Activated CD8-positive, alpha-beta memory T cell treated with anti-CD3 and anti-CD28 coated beads, Interleukin-2, amount 50 U/mL, for 24 hours (primary cell): Measurements from ENCODE around the gene FSTL3.
"Not testable (repeated sequence)": the region's sequence is repeated elsewhere in the genome, so short reads cannot be mapped to it uniquely, and the experiment has no call there.

ENCODE experiments used
- DNase-seq: peaks from one replicate; pipeline ENCODE4 v3.0.0-alpha.2; 2020; ENCODE audit errors: extremely low read depth

FSTL3 gene

DNA sequence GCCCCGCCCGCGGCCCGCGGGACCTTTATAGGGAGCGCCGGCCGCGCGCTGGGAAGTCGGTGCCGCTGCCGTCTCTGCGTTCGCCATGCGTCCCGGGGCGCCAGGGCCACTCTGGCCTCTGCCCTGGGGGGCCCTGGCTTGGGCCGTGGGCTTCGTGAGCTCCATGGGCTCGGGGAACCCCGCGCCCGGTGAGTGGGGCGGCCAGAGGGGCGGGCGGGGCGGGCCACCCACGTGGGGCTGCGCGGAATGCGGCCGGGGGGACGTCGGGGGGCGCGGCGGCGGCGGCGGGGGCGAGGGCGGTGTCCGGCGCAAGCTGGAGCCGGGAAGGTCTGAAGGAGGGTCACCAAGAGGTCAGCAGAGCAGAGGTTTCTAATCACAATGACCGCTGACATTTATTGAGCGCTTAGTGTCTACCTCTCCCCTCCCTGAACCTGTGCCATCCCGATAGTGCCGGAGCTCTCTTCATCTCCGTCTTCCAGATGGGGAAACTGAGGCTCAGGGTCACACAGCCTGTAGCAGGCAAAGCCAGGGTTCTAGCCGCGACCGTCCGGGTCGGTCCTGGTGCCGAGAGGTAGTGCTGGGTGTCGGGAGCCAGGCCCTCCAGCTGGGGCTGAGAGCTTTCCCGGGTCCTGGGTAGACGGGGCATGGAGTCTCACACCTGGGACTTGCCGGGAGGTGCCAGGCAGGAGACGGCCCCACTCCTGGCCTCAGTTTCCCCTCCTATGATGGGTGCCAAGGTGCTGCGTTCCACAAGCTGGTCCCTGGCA is at the start of gene FSTL3:
Gene FSTL3 (plus strand): TSS at position 54 of the 767 bp plus-strand sequence. CDS start 32 bp downstream, at position 86.
- no peak for DNase-seq

DNA sequence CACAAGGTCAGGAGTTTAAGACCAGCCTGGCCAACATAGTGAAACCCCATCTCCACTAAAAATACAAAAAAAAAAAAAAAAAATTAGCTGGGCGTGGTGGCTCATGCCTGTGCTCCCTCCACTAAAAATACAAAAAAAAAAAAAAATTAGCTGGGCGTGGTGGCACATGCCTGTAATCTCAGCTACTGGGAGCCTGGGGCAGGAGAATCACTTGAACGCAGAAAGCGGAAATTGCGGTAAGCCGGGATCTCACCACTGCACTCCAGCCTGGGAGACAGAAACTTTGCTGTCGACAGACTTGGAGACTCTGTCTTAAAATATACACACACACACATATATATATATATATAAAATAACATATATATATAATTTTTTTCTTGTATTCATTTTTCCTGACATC is 49.6 kb upstream of the FSTL3 start:
- DNase-seq: not testable (repeated sequence)

DNA sequence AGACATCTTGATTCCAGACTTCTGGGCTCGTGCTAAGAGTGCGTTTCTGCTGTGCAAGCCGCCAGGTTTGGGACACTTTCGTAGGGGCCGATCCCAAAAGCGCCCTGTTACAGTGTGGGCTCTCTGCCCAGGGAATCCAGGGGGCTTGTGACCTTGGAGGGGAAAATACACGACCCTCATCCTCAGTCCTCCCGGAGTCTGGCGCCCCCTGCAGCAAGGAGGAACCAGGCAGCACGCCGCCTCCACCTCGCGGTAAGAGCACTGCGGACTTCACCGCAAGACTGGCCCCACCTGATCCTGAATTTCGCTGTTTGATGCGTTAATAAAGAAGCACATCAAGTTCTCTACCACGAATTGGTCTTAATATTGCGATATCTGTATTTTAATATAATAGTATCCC is 48.0 kb upstream of the FSTL3 start:
- no peak for DNase-seq

DNA sequence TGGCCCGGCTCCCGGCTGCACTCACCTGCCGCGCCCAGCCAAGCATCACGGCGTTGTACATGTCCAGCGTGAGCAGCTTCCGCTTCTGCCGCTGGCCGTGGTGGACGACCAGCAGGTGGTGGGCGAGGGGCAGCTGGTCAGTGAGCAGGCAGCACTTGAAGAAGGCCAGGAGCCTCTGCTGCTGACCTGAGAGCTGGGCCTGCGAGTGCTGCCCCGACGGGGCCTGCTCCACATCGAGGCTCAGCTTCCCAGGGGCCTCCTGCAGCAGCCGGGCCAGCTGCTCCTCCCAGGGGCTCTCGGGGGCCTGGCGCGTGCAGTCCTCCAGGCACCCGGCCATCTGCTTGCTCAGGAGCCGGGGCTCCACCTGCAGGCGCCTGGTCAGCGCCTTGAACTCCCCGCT is 46.7 kb upstream of the FSTL3 start:
- DNase-seq: not testable (repeated sequence)

DNA sequence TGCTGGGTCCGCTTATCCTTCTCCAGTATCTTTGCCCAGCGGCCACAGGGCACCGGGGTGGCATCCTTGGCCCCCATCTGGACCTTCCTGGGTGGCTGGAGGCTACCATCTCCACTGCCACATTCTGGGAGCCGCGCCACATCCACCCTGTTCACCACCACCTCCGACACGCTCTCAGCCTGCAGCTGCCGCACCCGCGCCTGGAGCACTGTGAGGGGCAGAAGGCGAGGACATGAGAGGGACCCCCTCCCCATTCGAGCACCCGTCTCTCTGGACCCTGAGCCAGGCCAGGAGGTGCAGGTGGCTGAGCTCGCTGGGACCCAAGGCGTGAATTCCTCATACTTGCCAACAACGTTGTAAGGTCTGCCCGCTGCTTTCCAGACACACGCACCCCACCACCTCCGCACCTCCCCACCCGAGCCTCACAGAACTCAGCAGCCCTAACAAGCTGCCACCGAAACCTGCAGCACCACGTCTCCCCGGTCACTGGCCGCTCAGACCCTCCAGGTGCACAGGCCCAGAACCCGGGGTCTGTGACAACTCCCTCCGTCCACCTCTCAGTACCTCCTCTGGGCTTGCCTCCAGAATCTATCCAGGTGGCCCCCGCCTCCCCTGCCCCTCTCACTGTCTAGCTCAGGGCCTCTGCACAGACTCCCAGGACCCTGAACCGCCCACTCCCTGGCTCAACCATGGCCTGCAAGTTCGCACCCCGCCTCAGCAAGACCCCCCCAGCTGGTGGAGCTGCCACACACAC is 46.1 kb upstream of the FSTL3 start:
- no peak for DNase-seq

DNA sequence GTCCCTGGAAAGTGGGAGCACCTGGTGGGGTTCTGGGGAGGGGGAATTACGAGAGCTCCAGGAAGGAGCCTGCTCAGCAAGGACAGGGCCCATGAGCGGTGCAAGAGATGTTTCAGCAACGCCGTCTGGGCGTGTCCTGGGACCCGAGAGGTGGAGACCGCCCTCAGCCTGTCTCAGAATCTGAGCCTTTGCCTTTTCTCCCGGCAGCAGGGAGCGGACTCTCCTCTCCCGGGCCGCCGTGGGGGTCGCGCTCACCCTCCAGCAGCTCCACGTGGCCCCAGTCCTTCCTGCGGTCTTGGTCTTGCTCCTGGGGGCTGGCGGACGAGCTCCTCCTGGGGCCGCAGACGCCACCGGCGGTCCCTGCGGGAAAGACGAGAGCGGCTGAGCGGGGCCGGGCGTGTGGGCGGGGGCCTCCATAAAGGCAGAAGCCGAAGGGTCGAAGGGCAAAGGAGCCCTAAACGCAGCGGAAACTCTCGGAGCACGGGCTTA is 43.6 kb upstream of the FSTL3 start:
- no peak for DNase-seq

DNA sequence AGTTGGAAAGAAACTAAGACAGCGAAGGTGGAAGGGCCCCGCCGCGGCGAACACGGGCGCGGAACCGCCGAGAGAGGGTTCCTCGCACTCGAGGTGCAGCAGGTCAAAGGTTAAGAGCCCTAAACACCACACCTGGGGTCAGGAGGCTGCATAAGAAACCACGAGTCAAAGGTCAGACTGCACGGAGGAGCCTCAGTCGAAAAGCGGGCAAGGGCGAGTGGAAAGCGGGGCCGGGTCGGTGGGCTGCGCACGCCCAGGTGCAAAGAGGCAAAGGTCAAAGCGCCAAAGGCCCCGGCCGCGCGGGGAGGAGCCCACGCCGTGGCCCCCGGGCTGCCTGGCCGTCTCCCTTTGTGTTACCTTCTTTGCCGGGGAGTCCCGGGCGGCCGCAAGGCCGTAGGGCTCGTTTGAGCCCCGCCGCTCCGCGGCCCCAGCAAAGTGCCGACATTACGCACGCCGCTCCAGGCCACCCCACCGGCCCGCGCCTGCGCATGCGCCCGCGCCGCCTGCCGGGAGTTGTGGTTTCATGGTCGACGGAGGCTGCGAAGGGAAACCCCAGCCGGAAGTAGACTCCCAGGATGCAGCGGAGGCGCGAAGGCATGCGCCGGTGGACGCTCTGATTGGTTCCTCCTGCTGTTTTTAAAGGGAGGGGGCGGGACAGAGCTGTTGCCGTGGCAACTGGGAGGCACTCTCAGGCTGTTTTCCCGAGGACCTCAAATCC is 43.0 kb upstream of the FSTL3 start, which contains the start of gene POLRMT:
Gene POLRMT (minus strand): TSS at position 470 of the 718 bp plus-strand sequence. CDS start 25 bp downstream, at position 445.
- peak; percentile 90 for DNase-seq

DNA sequence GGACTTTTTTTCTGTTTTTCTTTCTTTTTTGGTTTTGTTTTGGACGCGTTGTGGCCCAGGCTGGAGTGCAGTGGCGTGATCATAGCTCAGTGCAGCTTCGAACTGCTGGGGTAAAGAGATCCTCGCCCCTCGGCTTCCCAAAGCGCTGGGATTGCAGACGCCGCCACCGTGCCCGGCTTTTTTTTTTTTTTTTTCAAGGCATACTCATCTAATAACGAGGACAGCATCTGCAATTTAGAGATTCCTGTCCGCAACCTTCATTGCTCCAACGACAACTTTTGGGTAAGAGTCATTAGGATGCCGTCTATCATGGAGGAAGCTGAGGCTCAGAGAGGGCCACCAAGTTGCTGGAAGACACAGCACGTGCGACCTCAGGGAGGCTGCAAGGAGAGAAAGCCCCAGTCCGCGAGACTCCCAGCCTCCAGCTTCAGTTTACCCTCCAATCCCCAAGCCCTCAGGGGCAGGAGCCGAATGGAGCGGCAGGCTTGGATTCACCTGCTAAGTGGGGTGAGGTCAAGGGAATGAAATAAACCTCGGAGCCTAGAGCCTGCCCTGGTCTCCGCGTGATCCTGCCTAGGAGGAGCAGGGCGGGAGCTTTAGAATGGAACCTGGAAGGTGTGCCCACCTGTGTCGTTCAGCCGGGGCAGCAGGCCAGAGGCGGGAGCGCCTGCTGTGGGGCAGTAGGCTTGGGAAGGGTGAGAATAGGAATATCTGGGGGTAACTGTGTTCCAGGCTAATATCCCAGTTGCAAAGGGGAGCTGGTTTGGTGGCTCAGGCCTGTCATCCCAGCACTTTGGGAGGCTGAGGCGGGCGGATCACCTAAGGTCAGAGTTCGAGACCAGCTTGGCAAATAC is 42.2 kb upstream of the FSTL3 start:
- no peak for DNase-seq

DNA sequence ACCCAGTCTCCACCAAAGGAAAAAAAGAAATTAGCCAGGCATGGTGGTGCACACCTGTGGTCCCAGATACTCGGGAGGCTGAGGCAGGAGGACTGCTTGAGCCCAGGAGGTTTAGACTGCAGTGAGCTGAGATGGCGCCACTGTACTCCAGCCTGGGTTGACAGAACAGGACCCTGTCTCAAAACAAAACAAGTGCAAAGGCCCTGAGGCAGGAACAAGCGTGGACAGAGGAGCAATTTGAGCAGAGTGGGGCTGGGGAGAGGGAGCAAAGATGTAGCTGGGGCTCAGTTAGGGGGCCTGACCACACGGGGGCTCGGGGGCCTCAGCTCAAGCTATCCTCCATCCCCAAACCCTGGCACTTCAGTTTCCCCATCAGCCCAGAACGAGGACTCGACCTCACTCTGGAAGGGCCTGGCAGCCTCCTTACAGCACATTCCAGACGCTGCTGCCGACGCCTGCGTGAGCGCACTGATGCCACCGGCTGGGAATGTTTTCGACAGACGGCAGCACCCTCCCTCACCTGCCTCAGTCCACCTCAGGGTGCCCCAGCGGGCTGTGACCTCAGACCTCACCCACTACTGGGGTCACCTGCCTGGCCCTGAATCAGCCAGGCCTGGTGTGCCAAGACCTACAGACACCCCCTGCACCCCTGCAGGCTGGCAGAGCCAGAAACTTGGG is 41.1 kb upstream of the FSTL3 start:
- DNase-seq: no peak

DNA sequence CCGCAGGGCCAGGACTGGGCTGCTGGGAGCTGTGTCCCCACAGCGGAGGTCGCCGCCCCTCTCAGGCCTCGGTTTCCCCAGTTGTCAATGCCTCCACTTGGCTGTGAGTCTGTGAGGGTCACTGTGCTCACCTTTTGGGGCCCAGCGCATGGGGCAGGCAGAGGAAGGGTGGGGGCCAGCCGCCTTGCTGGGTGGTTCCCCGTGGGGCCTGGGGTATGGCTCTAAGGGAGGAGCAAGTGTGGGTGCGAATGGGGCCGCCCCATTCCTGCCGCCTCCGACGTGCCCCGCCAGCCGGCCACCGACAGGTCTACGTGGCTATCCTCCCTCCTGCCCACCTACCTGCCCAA is 37.3 kb upstream of the FSTL3 start:
- DNase-seq: no peak

DNA sequence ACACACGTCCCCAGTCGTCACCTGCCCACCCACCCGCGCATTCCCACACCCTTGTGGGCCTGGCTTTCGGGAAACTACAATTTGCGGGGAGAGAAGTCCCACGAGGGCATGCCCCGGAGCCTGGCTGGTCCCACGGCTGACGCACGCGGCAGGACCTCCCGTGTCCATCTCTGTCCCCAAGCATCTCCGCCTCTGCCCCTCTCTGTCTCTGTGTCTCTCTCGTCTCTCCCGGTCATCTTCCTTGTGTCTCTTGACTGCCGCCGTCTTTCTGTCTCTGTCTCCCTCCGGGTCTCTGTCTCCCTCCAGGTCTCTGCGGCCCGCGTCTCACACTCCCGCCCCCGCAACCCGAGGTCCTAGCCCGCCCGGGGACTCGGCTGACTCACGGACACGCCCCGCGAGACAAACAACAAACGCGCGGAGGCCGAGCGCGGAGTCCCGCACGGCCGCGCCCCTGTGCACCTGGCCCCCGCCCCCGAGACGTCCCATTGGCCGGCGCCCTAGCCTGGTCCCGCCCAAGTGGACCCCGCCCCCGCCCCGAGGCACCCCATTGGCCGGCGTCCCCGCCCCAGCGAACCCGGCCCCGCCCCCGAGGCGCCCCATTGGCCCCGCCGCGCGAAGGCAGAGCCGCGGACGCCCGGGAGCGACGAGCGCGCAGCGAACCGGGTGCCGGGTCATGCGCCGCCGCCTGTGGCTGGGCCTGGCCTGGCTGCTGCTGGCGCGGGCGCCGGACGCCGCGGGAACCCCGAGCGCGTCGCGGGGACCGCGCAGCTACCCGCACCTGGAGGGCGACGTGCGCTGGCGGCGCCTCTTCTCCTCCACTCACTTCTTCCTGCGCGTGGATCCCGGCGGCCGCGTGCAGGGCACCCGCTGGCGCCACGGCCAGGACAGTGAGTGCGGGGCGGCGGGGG is 36.7 kb upstream of the FSTL3 start, which contains the start of gene FGF22:
Gene FGF22 (plus strand): TSS at position 627 of the 908 bp plus-strand sequence. CDS start 47 bp downstream, at position 674.
- peak; percentile 77 for DNase-seq

DNA sequence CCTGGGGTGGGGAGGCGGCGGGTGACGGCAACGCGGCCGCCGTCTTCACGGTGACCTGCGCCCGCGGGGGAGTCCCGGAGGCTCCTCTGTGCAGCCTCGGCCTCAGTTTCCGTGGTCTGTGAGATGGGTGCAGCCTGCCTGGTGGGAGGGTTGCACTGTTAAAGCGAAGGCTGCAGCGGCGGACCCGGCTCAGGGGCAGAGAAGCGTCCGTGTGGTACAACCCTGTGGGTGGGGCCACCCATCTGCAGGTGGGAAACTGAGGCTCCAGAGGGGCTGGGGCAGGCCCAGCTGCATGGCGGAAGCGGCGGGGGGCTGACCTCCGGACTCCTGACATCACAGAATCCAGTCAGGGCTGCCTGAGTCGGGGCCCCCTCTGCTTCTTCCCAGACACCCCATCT is 36.0 kb upstream of the FSTL3 start:
- no peak for DNase-seq

DNA sequence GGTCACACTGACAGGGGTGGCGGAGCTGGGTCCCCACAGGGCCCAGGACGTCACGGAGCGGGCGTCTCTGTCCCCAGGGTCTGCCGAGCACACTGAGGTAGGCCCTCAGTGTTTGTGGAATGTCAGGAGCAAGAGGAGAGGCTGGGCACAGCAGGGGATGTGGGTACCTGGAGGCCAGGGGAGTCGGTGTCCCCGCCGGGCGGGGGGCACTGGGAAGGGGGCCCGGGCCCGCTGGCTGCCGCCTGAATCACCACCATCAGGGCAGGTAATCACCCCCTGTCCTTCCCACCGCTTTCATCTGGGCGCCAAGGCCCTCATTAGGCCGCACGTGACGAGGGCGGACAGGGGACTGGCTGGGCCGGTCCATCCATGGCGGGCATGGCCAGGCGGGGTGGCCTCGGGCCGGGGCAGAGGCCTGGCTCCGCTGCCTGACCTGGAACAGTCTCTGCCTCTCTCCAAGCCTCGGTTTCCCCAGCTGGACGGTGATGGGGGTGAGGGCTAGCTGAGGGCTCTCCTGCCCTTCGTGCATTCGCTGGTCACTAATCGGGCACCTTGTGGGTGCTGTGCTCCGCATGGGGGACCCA is 35.5 kb upstream of the FSTL3 start:
- DNase-seq: no peak

DNA sequence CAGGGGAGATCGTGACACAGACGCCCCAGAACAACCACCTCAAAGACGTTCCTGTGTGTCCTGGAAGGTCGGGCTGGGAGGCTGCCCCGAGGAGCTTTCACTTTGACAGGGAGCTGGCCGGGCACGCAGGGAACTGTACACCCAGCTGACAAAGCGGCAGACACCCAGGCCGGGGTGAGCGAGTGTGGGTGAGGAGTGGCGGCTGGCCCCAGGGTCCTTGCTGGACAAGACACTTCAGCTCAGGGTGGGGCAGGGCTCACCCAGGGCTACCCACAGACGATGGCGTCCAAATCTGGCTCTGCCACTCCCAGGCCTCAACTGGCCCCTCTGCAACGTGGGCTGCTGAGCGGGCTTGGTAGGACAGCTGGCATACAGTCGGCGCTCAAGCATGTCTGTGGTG is 34.5 kb upstream of the FSTL3 start:
- no peak for DNase-seq

DNA sequence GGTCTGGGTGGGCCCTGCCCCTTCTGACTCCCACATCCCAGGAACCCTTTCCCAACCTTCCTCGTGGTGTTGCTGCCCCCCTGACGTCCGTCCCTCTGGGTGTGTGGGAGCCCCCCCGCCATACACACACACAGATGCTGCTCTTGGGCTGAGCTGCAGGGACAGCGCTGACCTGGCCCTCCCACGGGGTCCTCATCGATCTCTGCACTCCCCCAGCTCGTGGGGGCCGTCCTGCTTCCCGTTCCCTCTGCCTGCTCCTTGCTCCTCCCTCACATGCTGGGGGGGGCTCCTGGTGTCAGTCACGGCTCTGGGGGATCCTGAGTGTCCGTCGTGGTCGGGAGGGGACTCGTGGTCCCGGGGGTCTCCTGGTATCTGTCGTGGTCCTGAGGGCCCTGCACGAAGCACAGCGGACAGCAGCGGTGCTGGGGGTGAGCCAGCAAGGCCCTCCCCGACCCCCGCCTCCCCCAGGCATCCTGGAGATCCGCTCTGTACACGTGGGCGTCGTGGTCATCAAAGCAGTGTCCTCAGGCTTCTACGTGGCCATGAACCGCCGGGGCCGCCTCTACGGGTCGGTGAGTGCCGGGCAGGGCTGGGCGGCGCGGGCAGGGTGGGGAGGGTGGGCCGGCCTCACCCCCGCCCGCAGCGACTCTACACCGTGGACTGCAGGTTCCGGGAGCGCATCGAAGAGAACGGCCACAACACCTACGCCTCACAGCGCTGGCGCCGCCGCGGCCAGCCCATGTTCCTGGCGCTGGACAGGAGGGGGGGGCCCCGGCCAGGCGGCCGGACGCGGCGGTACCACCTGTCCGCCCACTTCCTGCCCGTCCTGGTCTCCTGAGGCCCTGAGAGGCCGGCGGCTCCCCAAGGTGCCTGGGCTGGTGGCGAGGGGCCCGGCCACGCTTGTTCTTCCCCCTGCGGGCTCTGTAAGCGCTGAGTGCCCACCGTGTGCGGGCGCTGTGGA is 33.1 kb upstream of the FSTL3 start:
- DNase-seq: no peak

DNA sequence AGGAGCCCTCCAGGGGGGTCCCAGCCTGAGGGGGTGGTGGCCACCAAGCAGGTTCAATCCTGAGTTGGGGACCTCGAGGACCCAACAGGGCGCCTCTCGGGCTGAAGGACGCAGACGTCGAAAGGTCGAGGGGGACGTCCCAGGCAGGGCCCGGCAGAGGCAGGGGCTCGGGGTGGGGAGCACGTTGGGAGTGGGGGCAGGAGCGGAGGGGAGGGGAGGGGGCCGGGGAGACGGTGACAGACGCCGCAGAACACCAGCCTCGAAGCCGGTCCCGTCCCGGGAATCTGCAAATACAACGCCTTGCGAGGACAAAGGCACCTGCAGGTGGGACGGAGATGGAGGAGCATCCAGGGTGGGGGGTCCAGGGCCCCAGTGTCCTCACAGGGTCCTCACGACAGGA is 32.5 kb upstream of the FSTL3 start:
- no peak for DNase-seq

DNA sequence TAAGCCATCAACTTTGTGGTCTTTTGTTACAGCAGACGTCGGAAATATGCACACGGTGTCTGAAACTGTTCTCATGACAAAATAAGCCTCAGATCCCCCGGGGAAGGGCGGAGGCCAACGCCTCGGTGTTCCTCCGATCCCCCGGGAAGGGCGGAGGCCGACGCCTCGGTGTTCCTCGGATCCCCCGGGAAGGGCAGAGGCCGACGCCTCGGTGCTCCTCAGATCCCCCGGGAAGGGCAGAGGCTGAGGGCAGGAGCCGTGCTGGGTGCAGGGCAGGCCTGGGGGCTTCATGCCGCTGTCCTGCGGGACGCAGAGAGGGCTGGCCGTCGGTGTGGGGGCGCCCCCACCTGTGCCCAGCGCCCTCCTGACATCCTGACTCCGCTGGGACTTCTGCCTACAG is 31.8 kb upstream of the FSTL3 start:
- DNase-seq: no peak

DNA sequence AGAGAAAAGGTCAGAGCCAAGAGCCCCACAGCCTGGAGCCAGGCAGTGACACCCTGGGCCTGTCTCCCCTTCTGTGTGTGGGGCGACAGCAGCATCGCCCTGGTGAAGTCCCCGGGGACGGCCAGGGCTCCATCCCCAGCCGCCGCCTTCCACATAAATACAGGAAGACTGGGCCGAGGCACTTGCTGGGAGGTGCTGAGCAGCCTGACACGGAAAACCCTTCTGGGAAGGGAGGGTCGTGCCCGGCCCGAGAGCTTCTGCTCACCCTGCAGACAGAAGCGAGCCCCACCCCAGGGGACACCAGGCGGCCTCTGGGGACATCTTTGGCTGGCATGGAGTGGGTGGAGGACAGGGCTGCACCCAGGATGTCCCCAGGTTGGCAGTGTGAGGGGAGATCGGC is 31.4 kb upstream of the FSTL3 start:
- DNase-seq: no peak
